Activated CD4-positive, alpha-beta T cell treated with anti-CD3 and anti-CD28 coated beads for 24 hours (primary cell): ENCODE data around the gene ADAMTS16.

Experiments
- DNase-seq, 2 donors: peaks; one replicate each; pipeline ENCODE4 v3.0.0-alpha.2; 2020; ENCODE audit warnings: low read depth in 2 of 2

The ADAMTS16 gene

GRCh38 chr5:5188376-5189050, 48.4 kb downstream of the ADAMTS16 start:
- no peak for DNase-seq

DNA sequence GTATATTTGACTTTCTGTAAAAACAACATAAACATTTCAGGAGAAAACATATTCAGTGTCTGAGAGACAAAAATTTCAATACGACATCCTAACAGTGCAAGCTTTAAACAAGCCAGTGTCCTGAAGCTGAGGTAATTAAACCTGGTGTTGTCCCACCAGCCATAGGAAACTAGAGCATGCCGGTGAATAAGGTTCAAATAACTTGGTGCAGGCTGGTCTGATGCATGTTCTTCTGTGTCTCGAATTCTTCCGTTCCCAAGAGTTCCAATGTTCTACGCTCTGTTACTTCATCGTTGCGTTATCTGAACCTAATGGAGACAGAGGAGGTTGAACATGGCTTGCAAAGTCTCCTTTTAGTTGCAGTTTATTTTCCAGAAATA, 48.9 kb downstream of the ADAMTS16 start:
- DNase-seq: no peak

DNA sequence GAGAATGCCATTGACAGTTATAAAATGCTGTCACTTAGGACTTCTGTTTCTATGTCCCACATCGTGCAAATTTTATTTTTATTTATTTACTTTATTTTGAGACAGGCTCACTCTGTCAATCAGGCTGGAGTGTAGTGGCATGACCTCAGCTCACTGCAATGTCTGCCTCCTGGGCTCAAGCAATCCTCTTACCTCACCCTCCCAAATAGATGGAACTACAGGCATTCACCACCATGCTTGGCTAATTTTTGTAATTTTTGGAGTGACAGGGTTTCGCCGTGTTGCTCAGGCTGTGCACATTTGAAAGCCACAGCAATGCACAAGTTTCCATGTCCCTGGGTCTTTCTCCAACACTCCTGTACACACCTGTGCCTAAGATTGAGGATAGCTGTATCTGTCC, 51.8 kb downstream of the ADAMTS16 start:
- DNase-seq: no peak

- no peak for DNase-seq
Observed at GRCh38 chr5:5192681-5193080, 52.6 kb downstream of the ADAMTS16 start.

- no peak for DNase-seq
Observed at GRCh38 chr5:5195128-5195918, 55.2 kb downstream of the ADAMTS16 start.

GRCh38 chr5:5198135-5198534, 58.0 kb downstream of the ADAMTS16 start:
- no peak for DNase-seq

DNA sequence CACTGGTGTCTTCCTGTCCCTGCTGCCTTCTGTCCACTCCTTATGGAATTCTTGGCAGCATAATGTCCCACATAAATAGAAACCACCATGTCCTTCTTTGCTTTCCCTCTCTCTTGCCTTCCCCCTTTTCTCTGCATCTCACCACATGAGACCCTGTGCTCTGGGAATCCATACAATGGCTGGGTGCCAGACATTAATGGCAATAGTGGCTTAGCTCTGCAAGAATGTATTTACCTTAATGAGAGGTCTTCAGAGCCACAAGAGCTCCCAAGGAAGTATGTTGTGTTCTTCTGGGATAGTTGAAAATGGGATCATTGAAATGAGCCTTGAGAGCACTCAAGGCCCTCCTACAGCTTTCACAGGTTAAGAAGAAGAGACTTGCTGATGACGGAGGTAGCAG, 58.7 kb downstream of the ADAMTS16 start:
- no peak for DNase-seq

- no peak for DNase-seq
Observed at GRCh38 chr5:5199495-5199894, 59.4 kb downstream of the ADAMTS16 start.

DNA sequence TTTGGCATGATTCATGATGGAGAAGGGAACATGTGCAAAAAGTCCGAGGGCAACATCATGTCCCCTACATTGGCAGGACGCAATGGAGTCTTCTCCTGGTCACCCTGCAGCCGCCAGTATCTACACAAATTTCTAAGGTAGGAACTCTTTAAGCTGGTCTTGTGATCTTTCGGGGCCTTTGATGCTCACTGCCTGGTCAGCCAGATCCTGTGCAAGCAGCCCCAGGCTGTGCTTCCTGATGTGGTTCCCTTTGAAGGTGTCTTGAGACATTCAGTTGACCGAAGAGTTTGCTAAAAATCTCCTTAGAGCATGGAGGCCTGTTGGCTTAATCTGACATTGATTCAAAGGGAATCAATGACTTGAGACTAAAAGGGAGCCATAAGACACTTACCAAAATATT, 60.0 kb downstream of the ADAMTS16 start:
- DNase-seq: no peak

DNA sequence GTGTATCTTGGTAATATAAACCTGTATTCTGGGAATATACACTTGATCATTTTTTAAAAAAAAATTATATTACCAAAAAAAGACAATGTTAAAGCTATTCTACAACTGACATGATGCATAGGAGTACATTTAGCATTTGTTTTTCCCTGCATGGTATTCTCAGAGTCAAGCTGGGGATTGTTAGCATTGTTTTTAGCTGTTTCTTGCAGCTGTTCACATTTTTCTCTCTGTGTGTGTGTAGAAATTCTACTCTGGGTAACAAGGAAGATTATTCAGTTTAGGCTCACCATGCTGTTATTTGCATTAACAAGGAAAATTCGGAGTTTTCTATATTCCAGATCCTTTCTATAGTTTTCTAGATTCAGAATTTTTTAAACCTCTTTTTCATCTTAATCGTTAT, 62.2 kb downstream of the ADAMTS16 start:
- no peak for DNase-seq

- DNase-seq: no peak
Observed at GRCh38 chr5:5203451-5203850, 63.3 kb downstream of the ADAMTS16 start.

- no peak for DNase-seq
Observed at GRCh38 chr5:5207828-5208227, 67.7 kb downstream of the ADAMTS16 start.

DNA sequence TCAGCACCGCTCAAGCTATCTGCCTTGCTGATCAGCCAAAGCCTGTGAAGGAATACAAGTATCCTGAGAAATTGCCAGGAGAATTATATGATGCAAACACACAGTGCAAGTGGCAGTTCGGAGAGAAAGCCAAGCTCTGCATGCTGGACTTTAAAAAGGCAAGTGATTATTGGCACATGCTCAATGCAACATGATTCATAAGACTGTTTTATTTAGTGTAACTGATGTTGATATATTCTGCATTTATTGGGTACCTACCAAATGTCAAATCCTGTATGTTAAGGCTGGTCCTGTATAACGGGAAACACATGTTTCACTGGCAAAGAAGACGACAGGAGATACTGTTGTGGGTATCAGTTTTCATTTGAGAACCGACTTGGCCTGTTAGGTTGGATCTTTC, 69.0 kb downstream of the ADAMTS16 start:
- no peak for DNase-seq

DNA sequence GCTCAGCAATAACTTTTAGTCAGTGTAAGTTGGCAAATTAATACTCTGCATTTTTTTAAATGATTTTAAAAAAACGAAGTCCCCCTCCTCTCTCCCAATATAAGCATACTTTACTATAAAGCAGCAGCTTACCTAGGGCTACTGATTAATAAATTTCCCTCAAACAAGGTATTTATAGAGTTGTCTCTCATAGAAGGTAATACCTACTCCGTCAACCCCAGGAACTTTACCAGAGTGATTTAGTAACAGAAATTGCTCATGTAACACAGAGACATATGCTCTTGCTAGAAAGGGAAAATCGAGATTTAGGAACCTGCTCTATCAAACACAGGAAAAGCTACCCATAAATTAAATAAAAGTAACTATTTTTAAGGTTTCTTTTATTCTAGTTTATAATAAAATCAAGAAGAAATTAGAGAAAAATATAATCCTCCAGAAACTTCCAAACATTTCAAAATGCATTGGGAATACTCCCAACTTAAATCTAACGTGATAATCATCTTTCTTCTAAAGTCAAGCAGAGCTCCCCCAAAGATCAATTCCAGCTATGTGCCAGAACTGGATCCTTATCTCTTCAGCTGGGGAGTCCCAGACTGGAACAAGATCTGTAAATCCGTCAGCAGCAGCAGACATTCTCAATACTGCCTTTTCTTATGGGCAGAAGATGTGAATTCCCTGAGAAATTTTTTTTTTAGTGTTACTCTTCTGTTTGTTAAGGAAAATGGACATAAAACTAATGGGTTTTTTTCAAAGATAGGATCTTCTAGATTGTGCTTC, 69.6 kb downstream of the ADAMTS16 start:
- no peak for DNase-seq

- no peak for DNase-seq
Observed at GRCh38 chr5:5217371-5217770, 77.2 kb downstream of the ADAMTS16 start.

GRCh38 chr5:5218396-5218795, 78.3 kb downstream of the ADAMTS16 start:
- DNase-seq: no peak

- DNase-seq: no peak
Observed at GRCh38 chr5:5219541-5219940, 79.4 kb downstream of the ADAMTS16 start.

DNA sequence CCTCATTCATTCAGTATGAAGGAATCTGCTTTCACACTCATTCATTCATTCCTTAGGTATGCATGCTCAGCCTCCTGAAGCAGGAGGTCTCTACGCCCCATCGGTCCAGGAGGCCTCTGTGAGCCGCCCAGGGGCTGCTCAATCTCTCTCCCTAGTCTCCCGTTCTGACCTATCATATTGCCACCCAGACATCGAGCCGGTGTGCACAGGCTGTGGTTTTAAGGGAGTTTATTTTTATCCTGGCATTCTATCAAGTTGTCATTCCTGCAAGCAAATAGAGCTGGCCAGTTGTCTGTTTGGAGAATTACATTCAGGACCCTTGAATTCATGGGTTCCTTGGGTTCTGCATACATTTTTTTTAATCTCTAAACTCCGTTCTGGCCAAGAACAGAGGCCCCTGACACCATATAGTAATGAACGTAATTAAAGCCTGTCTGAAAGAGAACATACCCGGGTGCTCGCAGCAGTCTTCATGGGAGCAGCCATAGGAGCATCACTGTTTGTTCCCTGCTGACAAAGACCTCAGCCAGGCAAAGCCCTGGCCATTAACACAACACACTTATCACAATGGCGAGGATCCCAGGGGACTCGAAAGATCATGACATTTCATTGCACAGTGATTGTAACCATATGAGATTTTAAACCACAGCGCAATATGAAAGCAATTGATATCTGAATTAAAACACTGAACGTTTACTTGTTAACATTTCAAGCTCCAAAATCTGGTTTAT, 80.9 kb downstream of the ADAMTS16 start:
- DNase-seq: no peak

- no peak for DNase-seq
Observed at GRCh38 chr5:5221724-5222123, 81.6 kb downstream of the ADAMTS16 start.

GRCh38 chr5:5231576-5231975, 91.4 kb downstream of the ADAMTS16 start:
- DNase-seq: no peak

GRCh38 chr5:5234912-5235311, 94.8 kb downstream of the ADAMTS16 start:
- DNase-seq: no peak

DNA sequence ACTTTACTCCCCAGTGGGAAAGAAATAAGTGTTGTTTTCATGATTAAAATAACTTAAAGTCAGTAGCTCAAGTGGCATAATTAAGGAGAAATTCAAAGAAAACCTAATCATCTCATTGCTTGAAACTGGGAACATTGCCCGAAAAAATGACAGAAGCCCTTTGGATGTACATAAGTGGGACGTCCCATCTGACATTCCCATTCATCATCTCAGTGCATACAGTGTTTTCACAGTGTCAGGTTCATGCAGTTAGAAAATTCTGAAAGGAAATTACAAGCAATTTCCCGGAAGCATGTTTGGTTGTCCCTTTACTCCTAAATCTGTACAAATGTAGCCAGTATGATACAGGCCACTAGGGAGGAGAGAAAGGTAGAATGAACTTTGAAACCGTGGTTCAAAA, 95.6 kb downstream of the ADAMTS16 start:
- DNase-seq: no peak
